HEK293 (cell line): Measurements from ENCODE around the gene SLAMF6.

ENCODE experiments used
- CTCF ChIA-PET: fragments of 350-600 bp; formaldehyde crosslinking; extraction: SDS; loops from one replicate; lab custom pipeline; 2021; ENCODE audit warnings: antibody characterized with exemption; lab: Yijun Ruan, JAX
- POLR2A ChIA-PET: fragments of 300-600 bp; formaldehyde crosslinking; extraction: SDS; loops from one replicate; lab custom pipeline; 2020; ENCODE audit warnings: antibody characterized with exemption, inconsistent platforms; lab: Yijun Ruan, JAX
- H3K27ac ChIP-seq: fragments of 200-500 bp; sonication (Bioruptor generic); 2 replicates; pipeline ENCODE4 v1.5.1; 2014; ENCODE audit warnings: low read depth, low read length, control low read depth, inconsistent platforms; ENCODE audit errors: extremely low read depth
- H3K36me3 ChIP-seq, 2 experiments: fragments of 200-500 bp in 1 of 2; sonication (Bioruptor generic) in 1 of 2; 1 replicate in 1 of 2; 2 replicates in 1 of 2; pipeline ENCODE4 v1.5.1; 2014 to 2017; ENCODE audit warnings: inconsistent platforms in 2 of 2, low read length in 2 of 2; ENCODE audit not compliant: control insufficient read depth in 2 of 2, insufficient read depth in 1 of 2
- H3K4me1 ChIP-seq: fragments of 200-500 bp; sonication (Bioruptor generic); 2 replicates; pipeline ENCODE4 v1.5.1; 2014; ENCODE audit warnings: mild to moderate bottlenecking, low read length, inconsistent platforms; ENCODE audit not compliant: control insufficient read depth, insufficient read depth
- H3K4me3 ChIP-seq: 2 replicates; pipeline ENCODE4 v1.5.1; 2011; ENCODE audit warnings: low read depth, mild to moderate bottlenecking, control low read depth, low read length, moderate library complexity
- H3K9me3 ChIP-seq: fragments of 200-500 bp; sonication (Bioruptor generic); 2 replicates; pipeline ENCODE4 v1.5.1; 2014; ENCODE audit warnings: low read depth, low read length, inconsistent platforms; ENCODE audit not compliant: control insufficient read depth, insufficient read depth
- BCL11A ChIP-seq: fragments of 450-650 bp; formaldehyde crosslinking; IDR thresholded peaks from 2 replicates; pipeline ENCODE4 v1.5.1; 2016; ENCODE audit warnings: low read depth, missing biosample characterization, missing genetic modification characterization
- CTCF ChIP-seq: fragments of 450-650 bp; formaldehyde crosslinking; IDR thresholded peaks from 2 replicates; pipeline ENCODE4 v1.5.1; 2016; ENCODE audit warnings: missing biosample characterization, missing genetic modification characterization
- EGR2 ChIP-seq: fragments of 450-650 bp; formaldehyde crosslinking; IDR thresholded peaks from 2 replicates; pipeline ENCODE4 v1.5.1; 2016; ENCODE audit warnings: low read depth, missing biosample characterization, missing genetic modification characterization
- HOXC10 ChIP-seq: sonication (generic); formaldehyde crosslinking; IDR thresholded peaks from 2 replicates; pipeline ENCODE4 v1.8.1; 2023; ENCODE audit warnings: mild to moderate bottlenecking, missing genetic modification reagents
- IKZF3 ChIP-seq: fragments of 450-650 bp; IDR thresholded peaks from 2 replicates; pipeline ENCODE4 v1.5.0; 2018; ENCODE audit warnings: missing biosample characterization, mild to moderate bottlenecking, missing genetic modification characterization, moderate library complexity
- PRDM6 ChIP-seq: fragments of 450-650 bp; formaldehyde crosslinking; IDR thresholded peaks from 2 replicates; pipeline ENCODE4 v1.5.1; 2017; ENCODE audit warnings: missing biosample characterization, missing genetic modification characterization
- YY1 ChIP-seq: fragments of 450-650 bp; formaldehyde crosslinking; IDR thresholded peaks from 2 replicates; pipeline ENCODE4 v1.5.1; 2018; ENCODE audit warnings: missing biosample characterization, missing genetic modification characterization
- ZBTB1 ChIP-seq: fragments of 450-650 bp; formaldehyde crosslinking; IDR thresholded peaks from 2 replicates; pipeline ENCODE4 v1.5.1; 2016; ENCODE audit warnings: missing biosample characterization, missing genetic modification characterization
- ZBTB44 ChIP-seq: fragments of 450-650 bp; IDR thresholded peaks from 2 replicates; pipeline ENCODE4 v1.5.1; 2018; ENCODE audit warnings: missing biosample characterization, mild to moderate bottlenecking, missing genetic modification characterization
- ZBTB7A ChIP-seq: fragments of 450-650 bp; formaldehyde crosslinking; IDR thresholded peaks from 2 replicates; pipeline ENCODE4 v1.5.1; 2016; ENCODE audit warnings: low read depth, missing biosample characterization, missing genetic modification characterization
- ZNF169 ChIP-seq: fragments of 450-650 bp; formaldehyde crosslinking; IDR thresholded peaks from 2 replicates; pipeline ENCODE4 v1.5.1; 2016; ENCODE audit warnings: missing biosample characterization, missing genetic modification characterization
- ZNF26 ChIP-seq: fragments of 450-650 bp; formaldehyde crosslinking; IDR thresholded peaks from 2 replicates; pipeline ENCODE4 v1.5.1; 2016; ENCODE audit warnings: missing biosample characterization, missing genetic modification characterization
- ZNF280D ChIP-seq: fragments of 450-650 bp; formaldehyde crosslinking; IDR thresholded peaks from 2 replicates; pipeline ENCODE4 v1.5.1; 2016; ENCODE audit warnings: missing biosample characterization, missing genetic modification characterization
- ZNF37A ChIP-seq: fragments of 450-650 bp; IDR thresholded peaks from 2 replicates; pipeline ENCODE4 v1.5.1; 2018; ENCODE audit warnings: missing biosample characterization, missing genetic modification characterization
- ZNF488 ChIP-seq: fragments of 450-650 bp; formaldehyde crosslinking; IDR thresholded peaks from 2 replicates; pipeline ENCODE4 v1.5.1; 2016; ENCODE audit warnings: missing biosample characterization, missing genetic modification characterization
- ZNF548 ChIP-seq: fragments of 450-650 bp; formaldehyde crosslinking; IDR thresholded peaks from 2 replicates; pipeline ENCODE4 v1.5.1; 2016; ENCODE audit warnings: missing biosample characterization, missing genetic modification characterization
- ZNF600 ChIP-seq: fragments of 450-650 bp; formaldehyde crosslinking; IDR thresholded peaks from 2 replicates; pipeline ENCODE4 v1.5.1; 2016; ENCODE audit warnings: missing biosample characterization, missing genetic modification characterization
- ZNF792 ChIP-seq: fragments of 450-650 bp; formaldehyde crosslinking; IDR thresholded peaks from 2 replicates; pipeline ENCODE4 v1.5.1; 2016; ENCODE audit warnings: missing biosample characterization, missing genetic modification characterization
- ZSCAN5A ChIP-seq: fragments of 450-650 bp; formaldehyde crosslinking; IDR thresholded peaks from 2 replicates; pipeline ENCODE4 v1.5.1; 2016; ENCODE audit warnings: missing biosample characterization, missing genetic modification characterization

SLAMF6 gene

GRCh38 chr1:160446945-160447600 is 76.0 kb downstream of the SLAMF6 start:
- H3K27ac ChIP-seq, result no peak overlapping the region
- ChIA-PET CTCF (no interaction called here), POLR2A (interaction anchor here (0.6 kb wide), 1 partner anchor 83 kb away, joined by 3 read pairs; no protein-coding TSS in a partner anchor)
- no peaks in the 10 kb centered on the region for H3K9me3 ChIP-seq
- H3K36me3 ChIP-seq, result no peaks in the 10 kb centered on the region
- no peak overlapping the region for H3K4me3 ChIP-seq
- TF ChIP-seq ZNF169, result no peak
- no peak for TF ChIP-seq ZNF280D (tag by site-specific recombination)
- no peak for TF ChIP-seq PRDM6 (tag by site-specific recombination)
- no peak for TF ChIP-seq ZNF26 (tag by site-specific recombination)
- TF ChIP-seq ZBTB44 (tag by site-specific recombination), result no peak
- no peak for TF ChIP-seq ZSCAN5A
- no peak for TF ChIP-seq HOXC10 (CRISPR knock-in tag)
- no peak for TF ChIP-seq ZBTB7A (tag by site-specific recombination)
- TF ChIP-seq CTCF (tag by site-specific recombination), result no peak
- TF ChIP-seq ZNF792, result no peak
- no peak for TF ChIP-seq ZNF600 (tag by site-specific recombination)
- TF ChIP-seq IKZF3 (tag by site-specific recombination), result no peak
- no peak for TF ChIP-seq ZNF488 (tag by site-specific recombination)
- no peak for TF ChIP-seq ZBTB1 (tag by site-specific recombination)
- no peak for TF ChIP-seq ZNF548 (tag by site-specific recombination)
- no peak for TF ChIP-seq EGR2 (tag by site-specific recombination)
- TF ChIP-seq BCL11A (tag by site-specific recombination), result no peak
- TF ChIP-seq YY1 (tag by site-specific recombination), result no peak
- TF ChIP-seq ZNF37A (tag by site-specific recombination), result no peak
- TF ChIP-seq, all 188 proteins: peak for 0
- H3K4me1 ChIP-seq, result no peaks in the 10 kb centered on the region
